8988T (cell line): Measurements from ENCODE around the gene MEIS2.

ENCODE experiments used
- DNase-seq: peaks from one replicate; pipeline ENCODE4 v3.0.0; 2011

MEIS2 gene

DNA sequence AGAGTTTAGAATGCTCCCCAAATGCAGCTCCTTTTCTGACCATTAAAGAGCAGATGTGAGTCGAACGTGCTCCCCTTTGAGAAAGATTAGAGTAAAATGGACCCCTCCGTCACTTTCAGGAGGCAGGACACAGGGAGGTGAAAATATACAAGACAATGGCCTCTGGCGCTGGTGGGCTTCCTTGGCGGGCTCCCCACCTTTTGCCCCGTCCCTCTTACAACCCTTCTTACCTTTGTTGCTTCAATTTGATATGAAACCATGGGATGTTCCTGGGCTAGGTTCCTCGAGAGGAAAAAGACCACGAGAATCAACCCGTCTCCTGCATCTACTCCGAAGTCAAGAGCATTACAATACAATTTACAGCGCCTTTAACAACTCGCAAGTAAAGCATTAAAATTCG is 214.2 kb downstream of the MEIS2 start:
- no peak for DNase-seq

DNA sequence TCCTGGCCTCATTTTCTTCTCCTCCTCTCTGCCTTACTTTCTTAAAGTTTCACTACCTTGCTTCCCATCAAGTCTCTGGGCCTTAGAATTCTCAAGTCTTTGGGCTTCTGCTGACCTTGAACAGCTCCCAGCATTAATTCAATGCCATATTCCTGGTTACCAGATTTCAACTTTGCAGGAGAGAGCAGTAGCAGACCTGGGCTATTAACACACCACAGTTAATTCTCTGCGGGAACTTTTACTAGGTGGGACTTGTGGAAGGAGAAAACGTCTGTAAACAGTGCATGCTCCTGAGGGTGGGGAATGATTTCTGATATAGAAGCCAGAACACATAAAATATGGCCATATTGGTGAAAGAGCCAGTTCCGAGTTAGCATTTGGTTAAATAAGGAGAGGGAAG is 214.6 kb downstream of the MEIS2 start:
- no peak for DNase-seq

DNA sequence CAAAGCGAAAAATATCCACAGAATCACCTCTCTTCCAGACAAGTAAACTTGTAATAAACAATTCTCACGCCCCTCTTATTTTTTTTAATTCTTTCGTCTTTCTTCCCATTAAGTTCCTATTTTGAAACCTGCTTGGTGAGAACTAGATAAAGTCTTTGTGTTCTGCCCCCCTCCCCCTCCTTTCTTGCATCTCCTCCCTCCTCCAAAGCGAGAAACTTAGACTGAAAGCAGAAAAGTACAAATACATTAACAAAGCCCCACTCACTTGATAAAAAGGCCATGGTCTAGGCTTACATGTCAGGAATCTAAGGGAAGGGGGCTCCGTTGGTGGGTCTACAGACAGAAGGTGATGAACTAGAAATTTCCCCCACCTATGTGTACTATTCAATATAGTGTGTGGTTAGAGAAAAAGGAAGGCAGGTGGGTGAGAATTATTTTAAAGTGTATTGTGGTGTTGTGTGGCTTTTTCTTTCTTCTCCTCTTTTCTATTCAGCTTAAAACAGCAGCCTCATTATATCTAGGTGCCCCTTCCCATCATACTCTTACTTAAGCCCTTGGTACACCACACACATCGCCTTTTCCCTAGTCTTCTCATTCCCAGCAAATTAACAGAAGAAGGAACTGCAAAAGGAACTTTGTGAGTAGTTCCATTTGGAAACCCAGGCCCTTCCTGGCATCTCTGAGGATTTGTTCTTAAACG is 215.3 kb downstream of the MEIS2 start:
- no peak for DNase-seq

DNA sequence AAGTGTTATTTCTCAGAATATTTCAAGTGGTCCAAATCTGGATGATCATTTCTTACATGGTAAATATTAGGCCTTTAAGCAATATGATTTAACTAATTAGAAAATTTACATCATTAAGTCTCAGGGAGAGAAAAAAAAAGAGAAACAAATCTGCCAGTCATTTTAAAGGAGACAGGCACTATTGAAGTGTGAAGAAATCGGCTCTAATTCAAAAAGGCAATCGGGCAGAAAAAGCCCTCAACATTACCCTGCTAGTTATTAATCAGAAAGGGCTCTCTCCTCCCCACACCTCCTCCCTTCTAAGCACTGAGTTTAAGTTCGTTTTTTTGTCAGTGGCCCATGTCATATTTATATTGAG is 215.9 kb downstream of the MEIS2 start:
- DNase-seq, result no peak

DNA sequence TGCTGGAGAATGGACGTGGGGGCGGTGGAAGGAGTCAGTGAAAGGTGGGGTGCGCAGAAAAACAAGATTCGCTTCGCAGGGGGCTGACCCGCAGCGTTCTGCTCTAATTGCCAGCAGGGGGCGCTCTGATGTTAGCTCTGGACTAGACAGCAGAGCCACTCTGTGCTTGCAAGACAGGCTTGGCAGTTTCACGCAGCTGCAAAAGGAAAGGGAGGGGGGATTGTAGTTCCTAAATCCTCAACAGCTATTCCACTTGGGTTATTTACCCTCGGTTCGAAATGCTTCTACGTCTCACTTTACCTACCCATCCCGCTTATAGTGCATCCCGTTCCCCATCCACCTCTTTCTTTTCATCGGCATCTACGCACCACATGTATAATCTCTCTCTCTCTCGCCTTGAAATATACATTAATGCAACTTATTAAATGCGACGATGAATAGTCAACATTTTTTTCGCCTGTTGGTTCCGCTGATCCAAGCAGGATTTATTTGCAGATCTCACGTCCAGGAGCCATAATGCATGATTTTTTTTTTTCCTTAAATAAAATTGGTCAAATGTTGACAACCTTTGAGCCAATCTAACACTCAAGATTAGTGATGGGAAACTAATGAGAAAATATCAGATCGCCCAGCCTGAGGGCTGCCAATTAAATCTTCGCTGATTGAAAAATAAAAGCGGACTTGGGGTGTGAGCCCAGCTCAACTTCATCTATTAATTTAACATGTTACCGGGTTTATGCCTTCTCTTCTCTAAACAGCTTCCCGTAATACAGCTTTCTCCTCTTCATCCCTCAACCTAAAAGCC is 216.4 kb downstream of the MEIS2 start:
- peak; percentile 70 for DNase-seq

DNA sequence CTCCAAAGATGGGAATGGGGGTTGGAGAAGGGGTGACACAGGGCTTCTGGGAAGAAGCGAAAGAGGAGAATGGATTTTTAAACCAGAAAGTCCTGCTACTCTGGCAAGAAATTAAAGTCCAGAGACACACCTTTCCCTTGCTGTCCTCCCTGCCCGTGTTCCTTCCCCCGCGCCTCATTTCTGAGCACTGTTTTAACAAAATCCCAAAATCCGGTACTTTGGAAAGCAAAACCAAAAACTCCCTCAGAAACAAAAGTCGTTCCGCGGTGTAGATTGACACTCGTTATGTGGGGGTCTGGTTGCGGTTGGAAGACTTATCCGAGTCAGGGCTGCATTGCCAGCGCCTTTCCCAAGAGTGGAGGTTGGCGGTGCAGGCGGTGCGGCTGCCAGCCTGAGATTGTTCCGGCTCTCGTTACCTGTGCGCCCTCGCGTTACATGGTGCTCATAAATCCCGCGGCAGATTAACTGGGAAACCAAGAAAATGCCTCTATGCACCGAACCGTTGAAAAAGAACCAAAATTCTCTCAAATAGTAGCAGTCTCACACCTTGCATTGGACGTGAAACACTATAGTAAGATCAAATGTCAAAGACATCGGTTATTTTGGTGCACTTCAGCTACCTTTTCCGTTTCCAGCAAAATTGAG is 217.7 kb downstream of the MEIS2 start:
- DNase-seq, result no peak

DNA sequence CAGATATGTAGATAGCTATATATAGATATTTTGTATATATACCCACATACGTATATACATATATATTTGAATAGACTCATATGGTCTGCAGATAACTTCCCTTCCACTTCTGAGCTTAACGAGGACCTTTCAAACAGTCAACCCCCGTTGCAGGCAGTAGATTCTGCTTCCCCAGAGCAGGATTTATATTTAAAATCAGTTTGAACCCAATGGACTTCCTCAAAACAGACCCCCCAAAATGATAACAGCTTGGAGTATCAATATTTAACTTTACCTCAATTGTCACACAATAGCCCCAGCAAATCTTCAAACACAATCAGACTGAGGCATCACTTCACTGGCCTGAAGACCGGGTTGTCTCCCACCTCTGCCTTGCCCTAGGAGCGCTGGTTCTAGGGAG is 218.3 kb downstream of the MEIS2 start:
- DNase-seq, result no peak

DNA sequence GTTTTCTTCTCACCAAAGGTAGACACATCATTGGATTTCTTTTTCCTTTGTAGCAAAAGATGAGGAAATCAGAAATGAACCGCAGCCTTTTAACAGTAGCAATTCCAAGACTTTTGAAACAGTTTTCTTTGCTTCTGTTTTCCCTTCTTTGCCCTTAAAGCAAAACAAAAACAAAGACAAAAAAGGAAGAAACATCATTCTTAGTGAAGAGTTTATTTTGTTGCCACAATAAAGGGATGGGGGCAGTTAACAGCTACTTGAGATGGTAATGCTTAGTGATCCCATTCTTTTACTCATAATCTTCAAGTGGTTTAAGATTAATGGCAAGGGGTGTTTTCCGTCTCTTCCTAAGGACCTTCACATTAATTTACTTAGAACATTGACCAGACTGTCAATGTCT is 218.8 kb downstream of the MEIS2 start:
- DNase-seq, result no peak

DNA sequence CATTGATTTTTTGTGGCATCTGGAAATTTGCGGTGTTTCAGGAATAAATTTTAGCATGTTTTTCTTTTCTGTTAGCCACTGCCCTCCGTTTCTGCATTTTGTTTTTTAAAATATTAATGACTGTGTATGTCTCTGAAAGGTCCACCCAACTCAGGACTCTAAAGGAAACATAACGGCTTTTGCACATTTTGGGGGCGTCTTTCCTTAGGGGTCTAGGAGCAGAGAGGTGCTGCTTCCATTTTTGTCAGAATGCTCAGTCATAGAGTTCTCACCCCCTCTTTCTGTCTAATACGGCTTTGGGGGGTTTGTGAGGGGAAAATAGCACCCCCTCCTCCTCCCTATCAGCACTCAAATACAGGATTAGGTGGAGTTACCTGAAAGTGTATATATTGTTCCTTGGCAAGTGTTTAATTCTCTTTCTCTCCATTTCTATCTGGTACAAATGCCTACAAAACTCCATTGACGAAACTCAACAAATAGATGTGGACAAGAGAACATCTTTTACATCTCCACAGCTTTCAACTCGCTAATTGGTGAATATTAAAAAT is 219.4 kb downstream of the MEIS2 start:
- DNase-seq, result no peak

DNA sequence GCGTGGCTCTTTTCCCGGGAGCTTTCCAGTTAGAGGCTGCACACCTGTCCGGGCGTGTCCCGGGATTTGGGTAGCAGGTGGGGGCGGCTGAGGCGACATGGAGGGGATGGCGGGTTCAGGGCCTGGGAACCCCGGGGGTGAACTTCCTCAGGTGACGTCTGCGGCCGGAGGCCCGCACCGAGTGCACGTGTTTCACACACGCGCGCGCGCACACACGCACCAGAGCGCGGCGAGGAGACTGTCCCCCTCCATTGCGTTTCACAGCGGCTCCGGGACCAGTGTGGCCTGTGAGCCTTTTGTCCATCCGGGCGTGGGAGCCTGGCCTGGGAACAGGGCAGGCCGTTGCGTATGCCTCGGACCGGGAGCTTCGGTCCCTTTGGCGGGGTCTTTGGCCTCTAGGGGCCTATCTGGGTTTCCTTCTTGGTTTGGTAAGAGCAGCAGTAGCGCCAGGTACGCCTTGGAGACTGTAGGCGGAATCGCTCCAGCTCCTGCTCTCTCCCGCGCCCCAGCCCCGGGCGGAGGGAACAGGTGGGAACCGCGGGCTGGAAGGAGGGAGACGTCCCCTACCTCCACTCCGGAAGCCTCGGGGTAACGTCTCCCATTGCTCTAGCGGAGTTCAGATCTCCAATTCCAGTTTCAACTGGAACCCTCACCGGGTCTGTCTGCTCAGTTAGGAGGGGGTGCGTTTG is 220.0 kb downstream of the MEIS2 start:
- DNase-seq, result no peak

DNA sequence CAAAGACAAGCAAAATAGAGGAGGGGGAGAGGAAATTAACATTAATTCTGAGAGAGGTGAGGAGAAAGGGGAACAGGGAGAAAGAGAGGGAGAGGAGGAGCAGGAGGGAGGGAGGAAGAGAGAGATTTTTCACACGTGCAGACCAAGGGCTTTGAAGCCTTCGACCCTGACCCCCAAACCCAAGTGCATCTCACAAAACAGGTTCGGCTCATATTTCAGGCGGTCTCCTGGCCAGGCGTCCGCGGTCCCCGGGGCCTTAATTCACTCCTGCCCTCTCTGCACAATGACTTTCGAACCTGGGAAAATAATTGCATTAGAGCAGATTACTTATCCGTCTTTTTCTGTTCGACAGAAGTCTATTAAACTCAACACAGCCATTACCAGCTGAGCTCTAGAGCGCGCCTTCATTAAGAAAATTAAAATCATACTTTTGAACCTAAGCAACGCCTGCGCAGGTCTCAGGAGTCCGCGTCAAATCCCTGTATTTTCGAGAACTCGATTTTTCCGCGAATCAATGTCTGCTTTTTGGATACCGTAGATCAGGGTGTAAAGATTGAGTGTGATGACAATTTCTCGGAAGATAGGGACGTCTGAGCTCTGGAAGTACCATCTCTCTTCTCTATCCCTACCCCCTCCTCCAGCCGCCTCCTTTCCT is 220.7 kb downstream of the MEIS2 start:
- no peak for DNase-seq

DNA sequence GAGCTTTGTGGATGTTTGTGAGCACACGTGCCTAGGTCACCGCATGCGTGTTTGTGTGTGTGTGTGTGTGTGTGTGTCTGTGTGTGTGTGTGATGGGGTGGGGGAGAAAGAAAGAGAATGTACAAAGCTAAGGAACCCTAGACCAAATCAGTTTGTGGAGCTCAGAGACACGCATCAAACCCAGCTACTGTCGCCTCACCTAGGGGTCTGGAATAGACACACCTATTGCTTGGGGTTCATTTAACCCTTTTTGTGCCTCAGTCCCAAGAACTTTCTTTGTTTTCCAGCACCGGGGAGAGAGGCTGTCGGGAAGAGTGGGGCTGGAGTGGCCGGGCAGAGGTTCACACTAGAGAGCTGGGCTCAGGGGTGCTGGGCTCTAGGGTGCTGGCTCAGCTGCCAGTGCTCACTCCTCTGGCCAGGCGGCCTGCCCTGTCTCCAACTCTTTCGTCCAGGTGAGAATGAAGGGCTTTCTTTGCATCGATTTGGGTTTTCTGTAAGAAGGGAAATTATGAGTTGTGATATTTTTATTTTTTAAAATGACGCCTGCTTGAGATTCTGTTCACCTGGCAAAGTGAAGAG is 221.6 kb downstream of the MEIS2 start:
- no peak for DNase-seq

DNA sequence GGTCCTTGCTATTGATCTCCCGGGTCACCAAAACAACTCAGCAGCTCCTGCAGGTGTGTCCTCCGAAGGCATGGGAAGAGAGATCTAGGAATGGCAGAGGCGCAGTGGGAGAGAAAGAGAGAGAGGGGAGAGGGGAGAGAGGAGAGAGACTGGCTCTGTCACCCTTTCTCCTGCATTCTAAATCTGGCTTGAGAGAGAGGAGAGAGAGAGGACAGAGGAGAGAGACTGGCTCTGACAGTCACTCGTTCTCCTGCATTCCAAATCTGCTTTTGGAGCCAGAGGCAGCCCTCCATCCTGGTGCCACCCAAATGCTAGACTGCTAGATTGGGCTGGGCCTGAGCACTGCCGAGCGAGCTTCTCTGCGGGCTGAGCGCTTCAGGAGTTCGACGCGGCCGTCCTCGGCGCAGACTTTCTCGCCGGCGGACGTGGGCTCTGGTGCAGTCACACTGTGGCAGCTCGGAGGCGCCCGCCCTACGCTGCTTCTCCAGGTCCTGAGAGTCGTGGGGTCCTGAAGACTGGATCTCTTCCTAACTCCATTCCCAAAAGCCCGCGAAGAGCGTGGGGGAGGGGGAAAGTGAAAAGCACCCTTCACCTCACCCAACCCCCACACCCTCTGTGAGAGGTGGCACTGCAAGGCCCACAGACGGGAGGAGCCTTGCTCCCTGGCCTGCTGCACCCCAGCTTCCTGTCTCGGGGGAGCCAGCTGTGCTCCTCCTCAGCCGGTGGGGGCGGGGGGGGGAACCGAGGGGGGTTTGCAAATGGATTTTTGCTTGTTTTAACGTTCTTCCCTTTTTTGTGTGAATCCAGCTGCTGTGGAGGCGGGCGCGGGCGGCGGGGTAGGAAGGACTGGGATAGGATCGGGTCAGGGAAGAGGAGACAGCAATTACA is 222.3 kb downstream of the MEIS2 start:
- no peak for DNase-seq

DNA sequence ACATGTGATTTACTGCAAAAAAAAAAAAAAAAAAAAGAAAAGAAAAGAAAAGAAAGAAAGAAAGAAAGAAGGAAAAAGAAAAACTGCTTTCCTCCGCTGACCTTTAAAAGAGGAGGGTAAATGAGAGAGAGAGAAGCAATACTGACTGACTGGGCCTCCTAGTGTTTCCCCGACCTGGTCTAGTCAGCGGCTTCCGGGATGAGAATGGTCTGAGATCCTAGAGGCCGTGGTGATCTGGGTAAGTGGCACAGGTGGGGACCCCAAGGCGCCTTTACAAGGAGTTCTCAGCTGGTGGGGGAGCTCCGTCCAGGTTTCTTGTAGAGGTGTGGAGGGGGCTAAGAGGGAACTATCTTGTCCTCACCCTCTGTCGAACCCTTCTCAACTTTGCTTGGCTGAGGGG is 223.1 kb downstream of the MEIS2 start:
- DNase-seq, result no peak

DNA sequence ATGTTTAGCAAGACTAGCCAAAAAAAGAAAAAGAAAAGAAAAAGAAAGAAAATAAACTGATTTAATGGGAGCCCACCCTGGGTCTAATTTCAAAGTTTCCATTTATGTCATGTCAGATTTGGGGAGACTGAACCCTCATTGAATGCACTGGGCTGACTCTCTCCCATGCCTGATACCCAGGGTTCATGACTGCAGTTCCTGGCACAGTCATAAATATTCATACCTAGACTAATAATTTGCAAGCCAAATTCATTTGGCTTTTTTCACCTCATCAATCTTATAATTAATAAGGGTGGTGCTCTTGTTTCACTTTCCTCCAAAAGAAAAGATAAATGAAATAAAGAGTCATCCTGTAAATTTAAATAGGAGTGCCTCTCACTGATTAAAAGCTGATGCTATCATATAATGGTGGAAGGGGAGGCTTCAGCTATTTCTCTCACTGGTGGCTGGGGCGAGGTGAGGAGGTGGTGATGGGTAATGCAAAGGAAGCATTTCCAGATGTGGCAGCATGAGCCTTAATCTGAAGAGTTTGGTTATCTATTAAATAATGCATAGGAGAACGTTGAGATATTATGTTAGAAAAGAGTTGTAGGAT is 224.5 kb downstream of the MEIS2 start:
- no peak for DNase-seq

DNA sequence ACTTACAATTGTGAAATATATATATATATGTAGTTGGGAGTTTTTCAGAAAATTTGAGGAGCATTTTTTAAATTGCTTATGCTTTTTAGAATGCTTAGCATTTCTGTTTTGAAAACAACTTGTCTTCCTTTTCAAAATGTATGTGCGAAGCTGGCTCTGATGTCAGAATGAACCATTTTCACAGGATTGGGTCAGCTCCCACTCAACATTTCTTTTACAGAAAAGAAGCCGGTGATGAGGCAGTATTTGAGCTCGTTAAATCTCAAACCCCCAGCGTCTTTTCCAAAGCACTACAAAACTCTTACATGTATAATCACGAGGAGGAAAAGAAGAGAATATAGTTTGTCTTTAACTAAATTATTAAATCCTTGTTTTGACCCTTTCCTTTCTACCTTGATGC is 225.4 kb downstream of the MEIS2 start:
- no peak for DNase-seq

DNA sequence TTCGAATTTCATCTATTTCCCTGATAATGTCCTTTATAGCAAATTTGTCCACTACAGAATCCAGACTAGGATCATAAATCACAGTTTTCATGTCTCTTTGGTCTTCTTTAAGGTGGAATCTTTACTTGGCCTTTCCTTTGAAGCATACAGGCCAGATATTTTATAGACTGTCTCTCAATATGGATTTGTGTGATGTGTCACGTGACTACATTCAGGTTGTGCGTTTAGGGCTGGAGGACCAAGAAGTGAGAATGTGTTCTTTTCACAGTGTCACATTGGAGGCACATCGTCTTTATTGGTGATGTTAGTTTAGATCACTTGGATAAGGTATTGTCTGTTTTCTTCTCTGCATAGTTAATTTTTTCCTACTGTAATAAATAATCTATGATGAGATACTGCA is 232.9 kb downstream of the MEIS2 start:
- no peak for DNase-seq

DNA sequence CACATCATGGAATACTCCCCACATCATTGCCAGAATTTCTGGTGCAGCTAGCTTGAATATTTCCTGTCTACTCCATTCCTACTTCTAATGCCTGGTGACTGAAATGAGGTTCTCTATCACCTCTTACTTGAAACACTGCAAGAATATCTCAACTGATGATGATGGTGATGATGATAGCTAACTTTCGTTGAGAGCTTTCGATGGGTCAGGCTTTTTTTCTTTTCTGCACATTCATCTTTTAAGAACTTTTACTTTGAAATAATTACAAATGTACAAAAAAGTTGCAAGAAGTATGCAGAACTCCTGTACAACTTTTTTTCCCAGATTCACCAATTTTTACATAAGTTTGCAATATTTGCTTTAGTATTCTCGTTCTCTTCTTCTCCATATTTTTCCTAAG is 233.5 kb downstream of the MEIS2 start:
- no peak for DNase-seq

DNA sequence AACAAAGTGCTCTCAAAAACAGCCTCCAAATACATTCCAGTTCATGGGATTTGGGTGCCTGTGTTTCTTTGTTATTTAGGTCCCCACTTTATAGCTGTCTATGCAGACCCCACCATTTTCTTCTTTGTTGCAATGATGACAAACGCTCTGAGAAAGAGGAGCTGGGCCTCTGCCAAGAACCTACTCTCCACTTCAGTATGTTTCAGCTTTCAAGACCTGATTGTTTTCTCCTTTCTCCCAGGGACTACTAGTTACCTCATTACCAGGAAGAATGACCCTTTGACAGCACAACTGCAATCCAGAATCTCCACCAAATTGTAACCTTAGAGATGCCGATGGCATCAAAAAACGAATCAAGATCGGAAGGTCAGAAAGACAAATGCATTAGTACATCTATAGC is 236.8 kb downstream of the MEIS2 start:
- DNase-seq, result no peak

DNA sequence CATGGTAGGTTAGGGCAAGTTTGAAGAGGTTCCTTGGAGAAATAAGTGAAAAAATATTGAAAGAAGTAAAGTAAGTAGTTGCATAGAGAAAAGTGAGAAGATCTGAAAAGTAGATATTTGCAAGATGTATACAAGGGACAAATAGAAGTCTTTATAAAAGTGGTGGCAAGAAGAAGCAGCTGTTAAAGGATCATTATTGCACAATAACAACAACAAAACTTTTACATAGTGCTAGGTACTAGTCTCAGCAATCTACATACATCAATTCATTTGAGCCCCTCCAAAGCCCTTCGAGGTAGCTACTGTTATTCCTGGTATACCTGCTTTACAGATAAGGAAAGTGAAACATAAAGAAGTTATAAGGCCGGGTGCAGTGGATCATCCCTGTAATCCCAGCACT is 239.6 kb downstream of the MEIS2 start:
- no peak for DNase-seq

DNA sequence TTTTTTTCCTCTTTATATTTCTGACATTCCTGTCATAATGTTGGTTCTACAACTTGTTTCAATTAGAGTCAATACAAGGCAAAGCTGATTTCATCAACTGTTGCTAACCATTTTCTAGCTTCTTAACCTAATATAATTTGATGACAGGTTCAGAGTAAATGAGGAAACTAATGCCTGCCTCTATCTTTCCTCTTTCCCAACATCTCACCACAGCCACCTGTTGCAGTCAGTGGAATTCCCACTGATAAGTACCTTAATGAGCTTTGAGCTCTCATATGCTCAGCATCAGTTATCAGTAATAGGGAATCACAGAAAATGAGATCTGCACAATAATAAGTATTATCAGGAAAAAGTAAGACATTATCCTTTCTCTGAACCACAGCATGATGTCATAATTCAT is 241.9 kb downstream of the MEIS2 start:
- DNase-seq, result no peak
